GM18858 (cell line): Measurements from ENCODE around the gene GPX3.

Experiments
- ATAC-seq: cut with Tn5 transposase; IDR thresholded peaks from one replicate; pipeline ENCODE4 v1.9.1; 2021; ENCODE audit not compliant: unreplicated experiment

Gene GPX3

DNA sequence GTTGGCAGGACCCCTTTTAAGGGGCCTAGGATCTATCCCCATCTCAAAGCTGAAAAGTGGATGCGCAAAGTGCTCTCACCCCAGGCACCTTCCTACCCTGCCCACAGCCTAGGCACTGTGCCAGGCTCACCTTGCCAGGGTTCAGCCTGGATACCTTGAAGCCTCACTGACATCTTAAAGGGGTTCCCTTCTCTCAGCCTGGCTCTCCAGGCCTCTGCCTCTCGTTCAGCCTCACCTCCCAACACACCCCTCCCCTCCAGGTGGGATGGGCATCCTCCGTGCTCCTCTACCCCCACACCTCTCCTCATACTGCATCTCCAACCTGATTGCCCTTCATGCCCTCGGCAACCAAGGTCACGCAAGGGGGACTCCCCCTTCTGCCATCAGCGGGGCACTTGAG is 34.9 kb downstream of the GPX3 start:
- ATAC-seq, result no peak

GRCh38 chr5:151056379-151057325 is 36.3 kb downstream of the GPX3 start:
- ATAC-seq, result no peak

- no peak for ATAC-seq
Measured at GRCh38 chr5:151058301-151058700, 37.9 kb downstream of the GPX3 start.

GRCh38 chr5:151058891-151059489 is 38.6 kb downstream of the GPX3 start:
- no peak for ATAC-seq

- ATAC-seq, result no peak
Measured at GRCh38 chr5:151060742-151061141, 40.4 kb downstream of the GPX3 start.

GRCh38 chr5:151062405-151063141 is 42.2 kb downstream of the GPX3 start:
- ATAC-seq, result no peak

GRCh38 chr5:151063142-151063989 is 43.0 kb downstream of the GPX3 start:
- ATAC-seq, result no peak

- ATAC-seq, result no peak
Measured at GRCh38 chr5:151064916-151065499, 44.6 kb downstream of the GPX3 start.

DNA sequence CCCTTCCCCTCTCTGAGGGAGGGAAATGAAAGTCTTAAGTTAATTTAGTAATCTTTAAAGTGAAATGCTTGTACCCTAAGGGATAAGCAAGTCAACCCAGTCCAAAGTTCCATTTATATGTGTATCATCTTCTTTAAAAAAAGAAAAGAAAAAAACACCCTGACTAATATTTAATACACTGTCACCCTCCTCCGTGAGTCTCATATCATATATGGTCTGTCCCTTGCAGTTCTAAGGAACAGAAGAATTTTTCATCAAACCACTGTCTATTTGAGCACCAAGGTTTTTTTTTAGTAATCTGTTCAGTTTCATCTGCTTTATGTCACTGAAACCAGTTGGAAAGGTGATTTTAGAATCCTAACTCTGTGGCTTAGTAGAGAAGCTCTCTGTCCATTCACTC is 45.2 kb downstream of the GPX3 start:
- ATAC-seq, result no peak

DNA sequence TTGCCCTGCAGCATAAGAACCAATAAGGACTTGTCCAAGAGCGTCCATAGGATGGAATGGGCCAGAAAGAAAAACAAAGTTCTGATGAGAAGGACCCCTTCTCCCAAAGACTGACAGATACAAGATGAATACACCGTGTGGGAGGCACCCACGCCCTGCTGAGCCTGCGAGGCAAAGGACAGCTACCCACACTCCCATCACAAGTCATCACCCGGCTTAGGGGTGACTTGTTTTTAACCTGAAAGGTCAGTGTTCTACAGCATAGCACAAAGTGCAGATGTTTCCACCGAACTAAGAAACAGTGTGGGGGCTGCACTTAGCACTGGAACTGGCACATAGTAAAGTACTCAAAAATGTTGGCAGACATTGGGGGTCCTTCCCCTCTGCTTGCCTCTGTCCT is 46.5 kb downstream of the GPX3 start:
- ATAC-seq, result no peak

DNA sequence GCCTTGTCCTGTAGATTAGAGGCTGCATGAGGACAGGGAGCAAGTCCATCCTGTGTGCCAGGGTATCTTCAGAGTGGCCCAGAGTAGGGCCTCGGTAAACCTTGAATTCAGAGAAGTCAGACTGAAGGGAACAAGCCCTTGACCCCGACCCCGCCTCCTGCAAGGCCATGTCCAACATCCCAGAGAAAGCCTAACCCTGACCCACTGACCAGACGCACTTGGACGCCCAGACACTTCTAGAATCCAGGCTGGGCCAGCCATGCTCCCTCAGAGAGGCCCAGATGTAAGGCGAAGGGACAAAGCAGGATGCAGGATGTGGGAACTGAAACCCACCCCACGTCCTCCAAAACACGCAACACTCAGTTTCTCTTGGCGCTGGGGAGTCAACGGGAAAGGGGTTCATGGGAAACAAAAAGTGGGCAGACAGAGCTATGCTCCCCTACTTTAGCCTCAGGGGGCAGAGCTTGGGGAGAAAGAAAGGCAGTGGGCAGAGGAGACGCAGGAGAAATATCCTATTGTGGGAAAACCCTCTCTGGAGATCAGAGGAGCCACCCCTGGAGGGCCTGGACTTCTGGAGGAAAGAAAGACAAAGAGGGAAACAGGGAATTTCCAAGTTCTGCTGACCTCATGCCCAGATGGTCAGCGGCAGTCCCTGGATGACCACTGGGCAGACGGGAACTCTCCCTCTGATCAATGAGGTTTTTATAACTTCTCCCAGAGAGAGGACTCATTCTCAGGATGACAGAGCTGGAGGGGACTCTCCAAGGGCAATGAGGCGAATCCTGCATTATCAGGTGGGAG is 47.4 kb downstream of the GPX3 start:
- peak; percentile 16 for ATAC-seq

DNA sequence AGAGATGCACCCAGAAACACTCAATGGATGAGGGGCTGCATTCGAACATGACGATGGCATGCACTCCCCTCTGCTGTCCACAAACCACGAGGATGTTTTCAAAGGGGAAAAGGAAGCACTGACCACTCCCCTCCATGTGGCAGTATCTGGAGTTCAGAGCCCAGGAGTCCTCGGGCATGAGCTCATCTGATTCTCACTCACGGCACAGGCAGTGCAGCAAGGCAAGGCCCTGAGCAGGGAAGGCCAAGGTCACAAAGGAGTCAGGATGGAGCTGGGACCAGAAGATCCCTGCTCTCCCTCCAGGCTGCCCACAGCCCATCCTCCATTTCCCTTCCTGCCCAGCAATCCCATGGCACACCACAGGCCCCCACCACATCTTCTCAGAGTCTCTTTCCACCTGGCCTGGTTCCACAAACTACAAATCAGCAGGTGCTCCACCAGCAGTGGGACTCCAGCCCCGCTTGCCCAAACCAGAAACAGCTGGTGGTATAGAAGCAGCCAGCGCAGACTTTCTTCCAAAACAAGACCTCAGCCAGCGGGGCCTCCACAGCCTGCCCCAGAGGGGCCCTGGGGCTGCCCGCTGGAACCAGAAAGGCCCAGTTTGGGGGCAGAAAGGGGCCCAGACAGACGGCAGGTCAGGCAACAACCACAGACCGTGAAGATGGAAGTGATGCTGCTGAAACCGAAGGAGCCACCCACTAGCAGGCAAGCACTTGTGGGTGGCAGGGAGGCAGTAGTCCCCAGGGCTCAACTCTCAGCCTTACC is 48.2 kb downstream of the GPX3 start:
- ATAC-seq, result peak; percentile 42

GRCh38 chr5:151070449-151070848 is 50.1 kb downstream of the GPX3 start:
- ATAC-seq, result no peak

GRCh38 chr5:151071021-151071420 is 50.6 kb downstream of the GPX3 start:
- no peak for ATAC-seq

GRCh38 chr5:151071848-151072629 is 51.6 kb downstream of the GPX3 start:
- ATAC-seq, result no peak

- no peak for ATAC-seq
Measured at GRCh38 chr5:151072630-151073025, 52.2 kb downstream of the GPX3 start.

DNA sequence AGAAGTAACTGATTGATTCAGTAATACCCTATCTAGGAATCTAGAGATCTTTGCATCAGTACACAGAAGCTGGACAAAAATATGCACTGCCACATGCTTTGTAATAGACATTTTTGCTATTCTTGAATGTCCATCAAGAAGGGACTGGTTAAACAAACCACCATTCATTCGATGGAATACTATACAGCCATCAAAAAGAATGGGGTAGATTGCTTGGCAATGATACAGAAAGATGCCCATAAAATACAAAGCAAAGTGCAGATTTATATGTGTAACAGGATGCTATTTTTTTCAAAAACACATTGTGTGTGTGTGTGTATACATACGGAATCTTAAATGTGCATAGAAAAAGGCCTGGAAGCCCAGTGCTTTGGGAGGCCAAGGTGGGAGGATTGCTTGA is 52.9 kb downstream of the GPX3 start:
- no peak for ATAC-seq

DNA sequence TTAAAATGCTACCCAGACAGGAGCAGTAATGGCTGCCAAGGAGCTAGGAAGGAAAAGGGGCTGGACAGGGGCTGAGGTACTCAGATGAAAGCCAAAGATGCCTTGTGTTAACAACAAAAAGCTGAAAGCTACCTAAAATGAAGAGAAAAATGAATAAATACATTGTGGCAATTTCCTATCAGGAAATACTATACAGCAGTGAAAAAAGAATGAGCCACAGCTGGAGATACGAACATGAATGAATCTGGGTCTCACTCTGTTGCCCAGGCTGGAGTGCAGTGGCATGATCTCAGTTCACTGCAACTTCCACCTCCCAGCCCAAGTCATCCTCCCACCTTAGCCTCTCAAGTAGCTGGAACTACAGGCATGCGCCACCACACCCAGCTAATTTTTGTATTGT is 54.2 kb downstream of the GPX3 start:
- no peak for ATAC-seq
